ENCODE data around the gene SLC45A1. TPM values are rescaled to one million over a fixed set of nuclear protein-coding genes. Genes with fewer than 3 reads are reported as not detected.
"Not testable (repeated sequence)": the region's sequence is repeated elsewhere in the genome, so short reads cannot be mapped to it uniquely, and the experiment has no call there.

Gene SLC45A1
- total and polyA plus RNA-seq, 12 donors: 0.44 to 7.0 (median 2.5) TPM

- WGBS, 4 donors: 90 to 92% (median 90%) methylated on average over 10 to 21 of the region's 21 CpGs
- no peak for DNase-seq
Measured at GRCh38 chr1:8276173-8276914, 41.6 kb upstream of the SLC45A1 start.

GRCh38 chr1:8276932-8277331 is 41.0 kb upstream of the SLC45A1 start:
- peaks cover 0 to 5% of the 10 kb centered on the region in 2 donors for H3K4me1 ChIP-seq (replicated peaks in 1 of 2)
- no peak overlapping the region for H3K4me3 ChIP-seq
- DNase-seq: no peak
- H3K36me3 ChIP-seq (replicated peaks in 1 of 2): no peaks in the 10 kb centered on the region
- no peaks in the 10 kb centered on the region for H3K27me3 ChIP-seq
- no peak overlapping the region for H3K27ac ChIP-seq
- intact Hi-C loops (cut with DNase I): no loop called here
- no peak for TF ChIP-seq POLR2A (IDR thresholded peaks at IDR 0.05)
- TF ChIP-seq, protein P1, sequence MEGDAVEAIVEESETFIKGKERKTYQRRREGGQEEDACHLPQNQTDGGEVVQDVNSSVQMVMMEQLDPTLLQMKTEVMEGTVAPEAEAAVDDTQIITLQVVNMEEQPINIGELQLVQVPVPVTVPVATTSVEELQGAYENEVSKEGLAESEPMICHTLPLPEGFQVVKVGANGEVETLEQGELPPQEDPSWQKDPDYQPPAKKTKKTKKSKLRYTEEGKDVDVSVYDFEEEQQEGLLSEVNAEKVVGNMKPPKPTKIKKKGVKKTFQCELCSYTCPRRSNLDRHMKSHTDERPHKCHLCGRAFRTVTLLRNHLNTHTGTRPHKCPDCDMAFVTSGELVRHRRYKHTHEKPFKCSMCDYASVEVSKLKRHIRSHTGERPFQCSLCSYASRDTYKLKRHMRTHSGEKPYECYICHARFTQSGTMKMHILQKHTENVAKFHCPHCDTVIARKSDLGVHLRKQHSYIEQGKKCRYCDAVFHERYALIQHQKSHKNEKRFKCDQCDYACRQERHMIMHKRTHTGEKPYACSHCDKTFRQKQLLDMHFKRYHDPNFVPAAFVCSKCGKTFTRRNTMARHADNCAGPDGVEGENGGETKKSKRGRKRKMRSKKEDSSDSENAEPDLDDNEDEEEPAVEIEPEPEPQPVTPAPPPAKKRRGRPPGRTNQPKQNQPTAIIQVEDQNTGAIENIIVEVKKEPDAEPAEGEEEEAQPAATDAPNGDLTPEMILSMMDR (IDR thresholded peaks at IDR 0.05): no peak
- H3K9me3 ChIP-seq (replicated peaks in 1 of 3): no peaks in the 10 kb centered on the region
- WGBS, 4 donors: 73 to 89% (median 74%) methylated on average over 4 of the region's 4 CpGs

More at GRCh38 chr1:8276173-8276914, 41.6 kb upstream of the SLC45A1 start:
- TF ChIP-seq, protein P1 (IDR thresholded peaks at IDR 0.05): no peak
- TF ChIP-seq POLR2A (IDR thresholded peaks at IDR 0.05): no peak
- Histone ChIP-seq H3K36me3 (replicated peaks in 1 of 2) (no peaks in the 10 kb centered on the region), H3K9me3 (replicated peaks in 1 of 3) (no peaks in the 10 kb centered on the region), H3K27ac (no peak overlapping the region), H3K4me3 (no peak overlapping the region), H3K27me3 (no peaks in the 10 kb centered on the region), H3K4me1 (replicated peaks in 1 of 2) (no peaks in the 10 kb centered on the region)
- intact Hi-C loops (cut with DNase I): no loop called here

GRCh38 chr1:8278677-8279076 is 39.2 kb upstream of the SLC45A1 start:
- H3K36me3 ChIP-seq (replicated peaks in 1 of 2); H3K4me3 ChIP-seq; H3K9me3 ChIP-seq (replicated peaks in 1 of 3); DNase-seq; intact Hi-C loops (cut with DNase I); H3K27me3 ChIP-seq; H3K27ac ChIP-seq: not testable (repeated sequence)
- peaks cover 0 to 12% of the 10 kb centered on the region in 2 donors for H3K4me1 ChIP-seq (replicated peaks in 1 of 2)
- WGBS, 4 donors: 74 to 87% (median 83%) methylated on average over 4 to 8 of the region's 8 CpGs

DNA sequence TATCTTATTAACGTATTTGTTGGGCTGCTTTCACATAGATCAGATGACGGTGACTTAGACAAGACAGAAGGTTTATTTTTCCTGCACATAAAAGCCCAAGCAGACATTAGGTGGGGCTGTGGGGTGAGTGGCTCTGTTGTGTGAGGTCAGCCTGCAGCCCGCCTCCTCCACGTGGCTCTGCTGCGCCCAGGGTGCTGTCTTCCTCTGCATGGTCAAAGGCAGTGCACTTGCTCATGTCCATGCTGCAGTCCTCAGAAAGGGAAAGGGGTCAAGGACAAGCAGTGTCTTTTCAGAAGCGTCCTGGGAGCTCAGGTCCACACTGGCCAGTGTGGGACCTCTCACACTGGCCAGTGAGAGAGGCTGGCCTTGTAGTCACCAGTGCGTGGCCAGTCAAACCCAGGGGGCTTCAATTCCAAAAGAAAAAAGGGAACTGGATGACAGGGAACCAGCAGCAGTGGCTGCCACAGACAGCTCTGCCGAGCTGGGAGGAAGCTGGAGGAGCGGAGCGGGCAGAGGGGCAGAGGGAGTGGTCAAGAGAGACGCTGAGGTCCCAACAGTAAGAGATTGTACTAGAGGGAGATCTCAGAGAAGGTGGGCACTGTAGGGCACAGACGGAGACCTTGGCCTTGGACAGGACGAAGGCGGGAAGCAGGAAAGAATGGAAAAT is 35.9 kb upstream of the SLC45A1 start:
- Histone ChIP-seq H3K27me3 (no peaks in the 10 kb centered on the region), H3K9me3 (replicated peaks in 1 of 3) (no peaks in the 10 kb centered on the region), H3K4me1 (replicated peaks in 1 of 2) (peaks cover 0 to 12% of the 10 kb centered on the region in 2 donors), H3K4me3 (peak overlapping the region in 1 of 4 donors; percentile 17), H3K27ac (peak overlapping the region in 2 of 5 donors; percentile 38 to 57), H3K36me3 (replicated peaks in 1 of 2) (no peaks in the 10 kb centered on the region)
- DNase-seq: peak; percentile 45 to 79 (median 71)
- intact Hi-C loops (cut with DNase I): no loop called here
- WGBS, 4 donors: 26 to 40% (median 31%) methylated on average over 12 to 14 of the region's 14 CpGs
- peak in 1 of 2 donors; percentile 29 for TF ChIP-seq POLR2A (IDR thresholded peaks at IDR 0.05)
- TF ChIP-seq, protein P1 (IDR thresholded peaks at IDR 0.05): no peak
